WTC11 (cell line): ENCODE data around the gene RTN4RL1. TPM values are rescaled to one million over a fixed set of nuclear protein-coding genes. Genes with fewer than 3 reads are reported as not detected.

Experiments
- ATAC-seq: fragments of 200-7000 bp; cut with Tn5 transposase; 2 replicates; pipeline ENCODE4 v1.10.0; 2021; ENCODE audit warnings: mild to moderate bottlenecking, moderate library complexity
- CTCF ChIA-PET: fragments of 300-600 bp; sonication (Branson Sonifier 250); formaldehyde crosslinking; loops from one replicate; lab custom pipeline; 2021; ENCODE audit warnings: antibody characterized with exemption; lab: Charles Lee
- POLR2A ChIA-PET: fragments of 350-600 bp; sonication (Branson Sonifier 250); formaldehyde crosslinking; loops from one replicate; lab custom pipeline; 2021; ENCODE audit warnings: antibody characterized with exemption; lab: Charles Lee
- DNase-seq: peaks from one replicate; pipeline ENCODE4 v3.0.0; 2021; ENCODE audit warnings: low spot score
- H3K27ac Mint-ChIP-seq: 2 replicates; pipeline ENCODE4 v1.8.0; 2021; ENCODE audit warnings: mixed read lengths
- H3K27me3 Mint-ChIP-seq: 2 replicates; pipeline ENCODE4 v1.8.0; 2021; ENCODE audit warnings: low read depth, mild to moderate bottlenecking, moderate library complexity, mixed read lengths
- H3K36me3 Mint-ChIP-seq: 2 replicates; pipeline ENCODE4 v1.8.0; 2021; ENCODE audit warnings: mixed read lengths
- H3K4me1 Mint-ChIP-seq: 2 replicates; pipeline ENCODE4 v1.8.0; 2022; ENCODE audit warnings: mixed read lengths
- H3K4me3 Mint-ChIP-seq: 2 replicates; pipeline ENCODE4 v1.8.0; 2021; ENCODE audit warnings: mild to moderate bottlenecking, moderate library complexity, mixed read lengths
- H3K9me3 Mint-ChIP-seq: 2 replicates; pipeline ENCODE4 v1.8.0; 2021; ENCODE audit warnings: mixed read lengths
- CREM ChIP-seq: sonication (generic); formaldehyde crosslinking; IDR thresholded peaks from 2 replicates; pipeline ENCODE4 v1.8.1; 2022; ENCODE audit warnings: mild to moderate bottlenecking, missing genetic modification reagents, moderate library complexity
- CTCF ChIP-seq: fragments of 200-600 bp; IDR thresholded peaks from 2 replicates; pipeline ENCODE4 v1.8.0; 2022; ENCODE audit warnings: antibody characterized with exemption
- E2F1 ChIP-seq: sonication (generic); formaldehyde crosslinking; IDR thresholded peaks from 2 replicates; pipeline ENCODE4 v1.8.0; 2022; ENCODE audit warnings: mild to moderate bottlenecking, missing genetic modification reagents
- FOXJ3 ChIP-seq: sonication (generic); formaldehyde crosslinking; IDR thresholded peaks from 2 replicates; pipeline ENCODE4 v1.9.0; 2021; ENCODE audit warnings: missing genetic modification reagents, mild to moderate bottlenecking, borderline replicate concordance
- FOXP4 ChIP-seq: sonication (generic); formaldehyde crosslinking; IDR thresholded peaks from 2 replicates; pipeline ENCODE4 v1.8.0; 2022; ENCODE audit warnings: mild to moderate bottlenecking, missing genetic modification reagents
- HMGA2 ChIP-seq: fragments of 250-450 bp; sonication (Bioruptor Pico); IDR thresholded peaks from 2 replicates; pipeline ENCODE4 v1.4.0; 2021; ENCODE audit warnings: mild to moderate bottlenecking, moderate library complexity
- IRF2 ChIP-seq: sonication (generic); formaldehyde crosslinking; IDR thresholded peaks from 2 replicates; pipeline ENCODE4 v1.8.0; 2022; ENCODE audit warnings: low read depth, missing genetic modification reagents, borderline replicate concordance
- JAZF1 ChIP-seq: fragments of 250-450 bp; sonication (Bioruptor Pico); IDR thresholded peaks from 2 replicates; pipeline ENCODE4 v1.9.0; 2021; ENCODE audit warnings: moderate library complexity, mild to moderate bottlenecking, inconsistent platforms
- OVOL2 ChIP-seq: fragments of 250-450 bp; sonication (Bioruptor Pico); IDR thresholded peaks from 2 replicates; pipeline ENCODE4 v1.9.0; 2021; ENCODE audit warnings: mild to moderate bottlenecking, borderline replicate concordance
- SMAD4 ChIP-seq: sonication (generic); formaldehyde crosslinking; IDR thresholded peaks from 2 replicates; pipeline ENCODE4 v1.8.0; 2022; ENCODE audit warnings: mild to moderate bottlenecking, missing genetic modification reagents
- TEAD4 ChIP-seq: sonication (generic); formaldehyde crosslinking; IDR thresholded peaks from 2 replicates; pipeline ENCODE4 v1.8.0; 2022; ENCODE audit warnings: mild to moderate bottlenecking, missing genetic modification reagents
- ZNF138 ChIP-seq: sonication (generic); formaldehyde crosslinking; conservative IDR thresholded peaks from 2 replicates; pipeline ENCODE4 v1.8.1; 2022; ENCODE audit warnings: mild to moderate bottlenecking, moderate library complexity, missing genetic modification reagents
- ZNF232 ChIP-seq: sonication (generic); formaldehyde crosslinking; IDR thresholded peaks from 2 replicates; pipeline ENCODE4 v1.8.0; 2022; ENCODE audit warnings: mild to moderate bottlenecking, missing genetic modification reagents
- ZNF263 ChIP-seq: sonication (generic); formaldehyde crosslinking; IDR thresholded peaks from 2 replicates; pipeline ENCODE4 v1.8.1; 2022; ENCODE audit warnings: low read depth, mild to moderate bottlenecking, moderate library complexity, missing genetic modification reagents
- ZNF425 ChIP-seq: fragments of 250-450 bp; sonication (Bioruptor Pico); conservative IDR thresholded peaks from 2 replicates; pipeline ENCODE4 v1.9.0; 2021; ENCODE audit warnings: mild to moderate bottlenecking
- total RNA-seq: library from RNA; stranded (reverse); gene quantifications from 3 replicates; pipeline ENCODE4 v1.2.3, GENCODE V29; 2021
- TF ChIP-seq, protein P1 (sequence below): sonication (generic); formaldehyde crosslinking; IDR thresholded peaks from 2 replicates; pipeline ENCODE4 v1.8.1; 2022; ENCODE audit warnings: low read depth, missing genetic modification reagents, borderline replicate concordance
- TF ChIP-seq, protein P2 (sequence below): sonication (generic); formaldehyde crosslinking; IDR thresholded peaks from 2 replicates; pipeline ENCODE4 v1.8.1; 2023; ENCODE audit warnings: mild to moderate bottlenecking, missing genetic modification reagents, moderate library complexity

The RTN4RL1 gene
- total RNA-seq, 1 experiment from 2014 or later = 0.72 TPM

- TF ChIP-seq CREM (CRISPR knock-in tag) = no peak
- TF ChIP-seq, protein P1, sequence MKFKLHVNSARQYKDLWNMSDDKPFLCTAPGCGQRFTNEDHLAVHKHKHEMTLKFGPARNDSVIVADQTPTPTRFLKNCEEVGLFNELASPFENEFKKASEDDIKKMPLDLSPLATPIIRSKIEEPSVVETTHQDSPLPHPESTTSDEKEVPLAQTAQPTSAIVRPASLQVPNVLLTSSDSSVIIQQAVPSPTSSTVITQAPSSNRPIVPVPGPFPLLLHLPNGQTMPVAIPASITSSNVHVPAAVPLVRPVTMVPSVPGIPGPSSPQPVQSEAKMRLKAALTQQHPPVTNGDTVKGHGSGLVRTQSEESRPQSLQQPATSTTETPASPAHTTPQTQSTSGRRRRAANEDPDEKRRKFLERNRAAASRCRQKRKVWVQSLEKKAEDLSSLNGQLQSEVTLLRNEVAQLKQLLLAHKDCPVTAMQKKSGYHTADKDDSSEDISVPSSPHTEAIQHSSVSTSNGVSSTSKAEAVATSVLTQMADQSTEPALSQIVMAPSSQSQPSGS (CRISPR knock-in tag) = no peak
- no peak for TF ChIP-seq JAZF1
- TF ChIP-seq CTCF = no peak
- no peak for TF ChIP-seq OVOL2
- TF ChIP-seq IRF2 (CRISPR knock-in tag) = no peak
- TF ChIP-seq, protein P2, sequence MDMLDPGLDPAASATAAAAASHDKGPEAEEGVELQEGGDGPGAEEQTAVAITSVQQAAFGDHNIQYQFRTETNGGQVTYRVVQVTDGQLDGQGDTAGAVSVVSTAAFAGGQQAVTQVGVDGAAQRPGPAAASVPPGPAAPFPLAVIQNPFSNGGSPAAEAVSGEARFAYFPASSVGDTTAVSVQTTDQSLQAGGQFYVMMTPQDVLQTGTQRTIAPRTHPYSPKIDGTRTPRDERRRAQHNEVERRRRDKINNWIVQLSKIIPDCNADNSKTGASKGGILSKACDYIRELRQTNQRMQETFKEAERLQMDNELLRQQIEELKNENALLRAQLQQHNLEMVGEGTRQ (CRISPR knock-in tag) = no peak
- TF ChIP-seq, all 79 proteins: peak for 0
Measured at GRCh38 chr17:1905190-1905913, 119.8 kb downstream of the RTN4RL1 start (continued).

GRCh38 chr17:1904273-1905182 is 120.6 kb downstream of the RTN4RL1 start:
- ATAC-seq (no peak), DNase-seq (no peak)
- peaks cover 2% of the 10 kb centered on the region for H3K4me1 Mint-ChIP-seq
- no peaks in the 10 kb centered on the region; the same call in 1 of the 2 replicates for H3K36me3 Mint-ChIP-seq
- H3K4me3 Mint-ChIP-seq = no peak overlapping the region
- H3K27me3 Mint-ChIP-seq = peaks cover 64% of the 10 kb centered on the region
- no peak for TF ChIP-seq TEAD4 (CRISPR knock-in tag)
- TF ChIP-seq ZNF263 (CRISPR knock-in tag) = no peak
- H3K27ac Mint-ChIP-seq = no peak overlapping the region
- ChIA-PET POLR2A (no interaction called here), CTCF (interaction anchor here (0.7 to 0.9 kb wide), 2 partner anchors 124 to 340 kb away, joined by 3 read pairs; no protein-coding TSS in a partner anchor)
- H3K9me3 Mint-ChIP-seq = no peaks in the 10 kb centered on the region

GRCh38 chr17:1899403-1900000 is 125.6 kb downstream of the RTN4RL1 start:
- Mint-ChIP-seq H3K4me1 (no peaks in the 10 kb centered on the region), H3K27me3 (peaks cover 14% of the 10 kb centered on the region), H3K27ac (no peak overlapping the region), H3K9me3 (no peaks in the 10 kb centered on the region), H3K36me3 (peaks cover 39% of the 10 kb centered on the region), H3K4me3 (no peak overlapping the region)
- ChIA-PET CTCF (no interaction called here), POLR2A (no interaction called here)
- ATAC-seq (no peak), DNase-seq (no peak)
- TF ChIP-seq FOXJ3 (CRISPR knock-in tag) (no peak), E2F1 (CRISPR knock-in tag) (no peak)

GRCh38 chr17:1898872-1899271 is 126.3 kb downstream of the RTN4RL1 start:
- DNase-seq (no peak), ATAC-seq (no peak)
- Mint-ChIP-seq H3K9me3 (no peaks in the 10 kb centered on the region), H3K36me3 (peaks cover 44% of the 10 kb centered on the region), H3K4me3 (no peak overlapping the region), H3K27me3 (peaks cover 8% of the 10 kb centered on the region), H3K4me1 (no peaks in the 10 kb centered on the region), H3K27ac (no peak overlapping the region)
- POLR2A ChIA-PET = no interaction called here
- CTCF ChIA-PET = no interaction called here
- TF ChIP-seq CREM (CRISPR knock-in tag) (no peak), ZNF138 (CRISPR knock-in tag) (no peak), SMAD4 (no peak), ZNF232 (no peak), ZNF425 (no peak), FOXP4 (CRISPR knock-in tag) (no peak), HMGA2 (no peak)
